Ramos (cell line): ENCODE results near the gene PRR12.
"Not testable (repeated sequence)": the region's sequence is repeated elsewhere in the genome, so short reads cannot be mapped to it uniquely, and the experiment has no call there.

Experiments used
- in situ Hi-C: fragments of 300-500 bp; cut with MboI; formaldehyde crosslinking; loops from one replicate; pipeline ENCODE4 v1.14.3; 2022; ENCODE audit warnings: low sequenced_read_pairs; ENCODE audit not compliant: unreplicated experiment

The PRR12 gene

GRCh38 chr19:49613374-49613773 is 22.4 kb downstream of the PRR12 start:
- in situ Hi-C loops: no loop called here

GRCh38 chr19:49614096-49614833 is 23.3 kb downstream of the PRR12 start:
- in situ Hi-C loops: no loop called here

- in situ Hi-C loops: no loop called here
Measured at GRCh38 chr19:49615861-49616260, 24.9 kb downstream of the PRR12 start.

- in situ Hi-C loops: no loop called here
Measured at GRCh38 chr19:49616532-49616931, 25.6 kb downstream of the PRR12 start.

DNA sequence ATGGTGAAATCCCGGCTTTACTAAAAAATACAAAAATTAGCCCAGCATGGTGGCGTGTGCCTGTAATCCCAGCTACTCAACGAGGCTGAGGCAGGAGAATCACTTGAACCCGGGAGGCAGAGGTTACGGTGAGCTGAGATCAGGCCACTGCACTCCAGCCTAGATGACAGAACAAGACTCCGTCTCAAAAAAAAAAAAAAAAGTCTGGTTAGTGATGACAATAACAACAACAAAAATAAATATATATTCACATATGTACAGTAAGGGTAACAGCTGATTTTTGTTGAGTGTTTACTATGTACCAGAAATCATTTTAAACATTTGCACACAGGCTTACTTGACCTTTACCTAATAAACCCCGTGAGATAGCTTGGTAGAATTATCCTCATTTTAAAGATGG is 26.0 kb downstream of the PRR12 start:
- in situ Hi-C loops: no loop called here

DNA sequence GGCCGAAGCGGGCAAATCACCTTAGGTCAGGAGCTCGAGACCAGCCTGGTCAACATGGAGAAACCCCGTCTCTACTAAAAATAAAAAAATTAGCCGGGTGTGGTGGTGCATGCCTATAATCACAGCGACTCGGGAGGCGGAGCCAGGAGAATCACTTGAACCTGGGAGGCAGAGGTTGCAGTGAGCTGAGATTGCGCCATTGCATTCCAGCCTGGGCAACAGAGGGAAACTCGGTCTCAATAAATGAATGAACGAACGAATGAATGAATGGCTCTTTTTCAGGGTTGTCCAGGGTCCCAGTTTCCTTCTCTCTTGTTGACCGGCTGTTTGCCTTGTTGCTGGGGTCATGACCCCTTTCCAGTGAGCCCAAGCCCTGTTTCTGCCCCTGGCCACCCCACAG is 26.9 kb downstream of the PRR12 start:
- in situ Hi-C loops: not testable (repeated sequence)

GRCh38 chr19:49624967-49625910 is 34.3 kb downstream of the PRR12 start:
- in situ Hi-C loops: no loop called here

GRCh38 chr19:49626226-49626625 is 35.2 kb downstream of the PRR12 start:
- in situ Hi-C loops: no loop called here

- in situ Hi-C loops: no loop called here
Measured at GRCh38 chr19:49629659-49630058, 38.7 kb downstream of the PRR12 start.

GRCh38 chr19:49631014-49631588 is 40.1 kb downstream of the PRR12 start:
- in situ Hi-C loops: no loop called here

DNA sequence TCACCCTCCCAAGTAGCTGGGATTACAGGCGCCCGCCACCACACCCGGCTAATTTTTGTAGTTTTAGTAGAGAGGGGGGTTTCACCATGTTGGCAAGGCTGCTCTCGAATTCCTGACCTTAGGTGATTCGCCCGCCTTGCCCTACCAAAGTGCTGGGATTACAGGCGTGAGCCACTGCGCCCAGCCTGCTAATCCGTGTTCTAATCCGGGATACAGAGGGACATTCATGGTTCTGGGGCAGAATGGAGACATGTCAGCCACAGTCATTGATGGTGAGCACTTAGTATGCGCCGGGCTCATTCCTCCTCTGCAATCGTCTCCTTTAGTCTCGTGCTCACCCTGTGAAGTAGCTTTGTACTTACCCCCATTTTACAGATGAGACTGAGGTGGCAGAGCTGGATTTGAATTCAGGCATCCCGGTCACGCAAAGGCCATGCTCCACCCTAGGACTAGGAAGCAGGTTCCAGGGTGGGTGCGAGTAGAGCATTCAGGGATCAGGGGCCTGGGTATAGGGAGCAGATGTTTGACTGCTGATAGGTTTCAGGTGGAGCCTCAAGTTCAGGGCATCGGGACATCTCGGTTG is 40.7 kb downstream of the PRR12 start:
- in situ Hi-C loops: no loop called here

DNA sequence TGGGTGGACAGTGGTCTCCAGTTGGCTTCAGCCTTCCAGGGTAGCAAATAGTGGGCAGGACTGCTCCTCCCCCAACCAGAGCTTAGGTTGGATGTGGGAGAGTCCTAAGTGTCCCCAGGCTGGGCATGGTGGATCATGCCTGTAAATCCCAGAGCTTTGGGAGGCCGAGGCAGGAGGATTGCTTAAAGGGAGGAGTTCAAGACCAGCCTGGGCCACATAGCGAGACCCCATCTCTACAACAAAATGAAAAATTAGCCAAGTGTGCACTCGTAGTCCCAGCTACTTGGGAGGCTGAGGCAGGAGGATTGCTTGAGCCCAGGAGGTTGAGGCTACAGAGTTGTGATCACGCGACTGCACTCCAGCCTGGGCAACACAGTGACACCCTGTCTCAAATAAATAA is 41.6 kb downstream of the PRR12 start:
- in situ Hi-C loops: no loop called here

- in situ Hi-C loops: not testable (repeated sequence)
Measured at GRCh38 chr19:49633273-49633672, 42.3 kb downstream of the PRR12 start.

DNA sequence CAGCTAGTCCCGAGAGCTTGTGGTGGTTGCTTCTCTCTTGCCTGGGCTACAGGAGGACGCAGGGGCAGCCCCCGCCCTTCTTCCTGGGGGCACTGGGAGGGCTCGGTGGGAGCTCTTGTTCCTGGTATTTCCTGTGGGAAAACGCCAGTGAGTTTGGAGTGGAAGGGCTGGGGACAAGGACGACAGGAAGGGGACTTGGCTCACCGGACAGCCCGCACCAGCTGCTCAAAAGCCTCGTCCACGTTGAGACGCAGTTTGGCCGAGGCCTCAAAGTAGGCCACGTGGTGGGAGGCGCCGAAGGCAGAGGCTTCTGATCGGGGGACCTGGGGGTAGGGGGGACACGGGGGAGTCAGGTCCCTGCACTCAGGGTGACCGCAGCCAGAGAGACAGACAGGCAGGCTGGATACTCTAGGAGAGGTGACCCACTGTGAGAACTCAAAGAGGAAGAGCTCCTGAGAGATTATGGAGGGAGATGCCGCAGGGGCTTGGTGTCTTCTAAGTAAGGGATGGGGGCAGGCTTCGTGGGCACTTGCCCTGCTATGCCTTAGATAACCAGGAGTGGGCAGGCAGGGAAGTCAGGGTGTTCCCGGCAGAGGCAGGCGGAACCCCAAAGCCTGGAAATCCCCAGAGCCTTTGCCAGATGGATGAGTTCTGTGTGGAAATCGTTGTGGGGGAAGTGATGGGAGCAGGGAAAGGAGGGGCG is 44.7 kb downstream of the PRR12 start:
- in situ Hi-C loops: no loop called here

DNA sequence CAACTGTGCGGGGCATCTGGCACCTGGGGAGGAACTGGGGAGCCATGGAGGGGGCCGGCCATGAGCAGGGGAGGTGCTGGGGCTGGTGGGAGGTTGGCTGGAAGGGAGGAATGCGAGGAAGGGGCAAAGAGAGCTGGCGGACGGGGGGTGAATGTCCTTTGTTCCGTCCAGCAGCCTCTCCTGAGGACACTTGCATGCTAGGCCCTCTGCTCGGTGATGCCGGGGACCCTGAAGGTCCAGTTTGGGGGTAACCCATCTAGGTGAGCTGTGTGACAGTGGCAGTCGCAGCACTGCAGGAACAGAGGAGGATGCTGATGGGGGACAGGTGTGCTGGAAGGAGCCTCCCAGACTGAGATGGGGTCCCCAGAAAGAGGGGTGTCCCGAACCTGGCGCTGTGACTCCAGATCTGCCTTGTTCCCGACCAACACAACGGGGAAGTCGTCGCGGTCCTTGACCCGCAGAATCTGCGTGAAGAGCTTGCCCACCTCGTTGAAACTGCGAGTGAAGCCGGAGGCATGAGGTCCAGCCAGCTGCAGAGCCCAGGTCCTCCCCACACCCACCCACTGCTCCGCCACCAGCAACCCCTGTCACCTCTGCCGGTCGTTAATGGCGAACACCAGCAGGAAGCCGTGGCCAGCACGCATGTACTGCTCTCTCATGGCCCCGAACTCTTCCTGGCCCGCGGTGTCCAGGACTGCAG is 45.4 kb downstream of the PRR12 start:
- in situ Hi-C loops: no loop called here

DNA sequence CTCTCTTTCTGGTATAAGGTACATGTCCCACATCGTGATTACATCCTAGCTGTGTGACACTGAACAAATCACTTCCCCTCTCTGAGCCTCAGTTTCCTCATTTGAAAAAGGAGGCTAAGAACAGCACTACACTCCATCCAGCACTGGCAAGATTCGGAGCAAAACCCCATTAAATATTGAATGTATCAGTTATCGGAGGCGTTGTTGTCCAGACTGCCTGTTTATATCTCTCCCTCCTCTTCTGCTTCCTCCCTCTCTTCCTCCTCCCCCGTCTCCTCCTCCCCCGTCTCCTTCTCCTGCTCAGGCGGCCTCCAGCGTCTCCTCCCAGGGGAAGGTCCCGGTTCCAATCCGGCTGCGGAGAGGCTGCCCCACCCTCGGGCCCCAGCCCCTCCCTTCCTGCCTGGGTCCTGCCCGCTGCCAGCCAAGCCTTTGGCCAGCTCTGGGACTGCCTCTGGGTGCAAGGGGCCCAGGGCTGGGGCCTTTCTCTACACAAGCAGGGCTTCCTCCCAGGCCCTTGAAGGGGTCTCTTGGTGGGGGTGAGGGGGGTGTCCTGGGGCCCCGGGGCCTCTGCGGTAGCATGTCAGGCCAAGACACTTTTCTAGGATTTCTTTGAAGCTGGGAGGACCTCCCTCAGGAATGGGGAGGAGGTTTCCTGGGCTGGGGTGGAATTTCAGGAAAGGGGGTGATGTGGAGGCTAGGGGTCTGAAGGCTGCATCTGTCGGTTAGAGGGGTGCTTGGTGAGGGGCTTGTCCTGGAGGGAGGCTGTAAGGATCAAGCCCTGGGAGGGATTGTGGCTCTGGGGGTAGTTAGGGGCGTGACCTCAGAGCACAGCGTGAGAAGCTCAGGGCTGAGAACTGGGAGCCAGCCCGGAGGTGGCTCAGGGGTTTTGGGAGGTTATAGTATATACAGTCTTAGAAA is 47.1 kb downstream of the PRR12 start:
- in situ Hi-C loops: no loop called here

- in situ Hi-C loops: no loop called here
Measured at GRCh38 chr19:49639401-49640112, 48.6 kb downstream of the PRR12 start.
